Endothelial cell (in vitro differentiated cells): ENCODE results near the gene MYOM3. TPM values are rescaled to one million over a fixed set of nuclear protein-coding genes. Genes with fewer than 3 reads are reported as not detected.

Source experiments
- DNase-seq: peaks from one replicate; pipeline ENCODE4 v3.0.0; 2021; ENCODE audit warnings: low spot score
- H3K27ac Mint-ChIP-seq: one replicate; pipeline ENCODE4 v1.8.0; 2021; ENCODE audit warnings: mixed read lengths, inconsistent platforms; ENCODE audit not compliant: unreplicated experiment
- H3K27me3 Mint-ChIP-seq: one replicate; pipeline ENCODE4 v1.8.0; 2021; ENCODE audit warnings: mild to moderate bottlenecking, moderate library complexity, mixed read lengths, inconsistent platforms; ENCODE audit not compliant: unreplicated experiment
- H3K36me3 Mint-ChIP-seq: one replicate; pipeline ENCODE4 v1.8.0; 2021; ENCODE audit warnings: mild to moderate bottlenecking, low read depth, mixed read lengths, inconsistent platforms; ENCODE audit not compliant: unreplicated experiment
- H3K4me1 Mint-ChIP-seq: one replicate; pipeline ENCODE4 v1.8.0; 2021; ENCODE audit warnings: mild to moderate bottlenecking, mixed read lengths, inconsistent platforms; ENCODE audit not compliant: unreplicated experiment
- H3K4me3 Mint-ChIP-seq: one replicate; pipeline ENCODE4 v1.8.0; 2021; ENCODE audit warnings: mild to moderate bottlenecking, mixed read lengths, inconsistent platforms; ENCODE audit not compliant: unreplicated experiment
- H3K9me3 Mint-ChIP-seq: one replicate; pipeline ENCODE4 v1.8.0; 2021; ENCODE audit warnings: mixed read lengths, inconsistent platforms; ENCODE audit not compliant: unreplicated experiment
- total RNA-seq: library from RNA; stranded (reverse); fragmentation: NEBNext Ultra II Directional; extraction: Animal tissue kit (Norgen Biotek cat#: 25700); gene quantifications from one replicate; pipeline ENCODE4 v1.2.1, GENCODE V29; 2021; ENCODE audit not compliant: unreplicated experiment
- TF ChIP-seq, protein P1 (sequence below): fragments of 200-600 bp; sonication (generic); IDR thresholded peaks from one replicate; pipeline ENCODE4 v1.5.0; 2021; ENCODE audit warnings: antibody characterized with exemption; ENCODE audit not compliant: unreplicated experiment

MYOM3 gene
- total RNA-seq, 1 donor from 2014 or later, result 0.59 TPM

GRCh38 chr1:24111262-24111995 is 506 bp downstream of the MYOM3 start:
- Mint-ChIP-seq H3K27ac (no peak overlapping the region), H3K4me1 (peaks cover 3% of the 10 kb centered on the region), H3K4me3 (no peak overlapping the region), H3K36me3 (no peaks in the 10 kb centered on the region), H3K27me3 (peaks cover 3% of the 10 kb centered on the region), H3K9me3 (no peaks in the 10 kb centered on the region)
- DNase-seq, result no peak
- TF ChIP-seq, protein P1, sequence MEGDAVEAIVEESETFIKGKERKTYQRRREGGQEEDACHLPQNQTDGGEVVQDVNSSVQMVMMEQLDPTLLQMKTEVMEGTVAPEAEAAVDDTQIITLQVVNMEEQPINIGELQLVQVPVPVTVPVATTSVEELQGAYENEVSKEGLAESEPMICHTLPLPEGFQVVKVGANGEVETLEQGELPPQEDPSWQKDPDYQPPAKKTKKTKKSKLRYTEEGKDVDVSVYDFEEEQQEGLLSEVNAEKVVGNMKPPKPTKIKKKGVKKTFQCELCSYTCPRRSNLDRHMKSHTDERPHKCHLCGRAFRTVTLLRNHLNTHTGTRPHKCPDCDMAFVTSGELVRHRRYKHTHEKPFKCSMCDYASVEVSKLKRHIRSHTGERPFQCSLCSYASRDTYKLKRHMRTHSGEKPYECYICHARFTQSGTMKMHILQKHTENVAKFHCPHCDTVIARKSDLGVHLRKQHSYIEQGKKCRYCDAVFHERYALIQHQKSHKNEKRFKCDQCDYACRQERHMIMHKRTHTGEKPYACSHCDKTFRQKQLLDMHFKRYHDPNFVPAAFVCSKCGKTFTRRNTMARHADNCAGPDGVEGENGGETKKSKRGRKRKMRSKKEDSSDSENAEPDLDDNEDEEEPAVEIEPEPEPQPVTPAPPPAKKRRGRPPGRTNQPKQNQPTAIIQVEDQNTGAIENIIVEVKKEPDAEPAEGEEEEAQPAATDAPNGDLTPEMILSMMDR, result no peak

DNA sequence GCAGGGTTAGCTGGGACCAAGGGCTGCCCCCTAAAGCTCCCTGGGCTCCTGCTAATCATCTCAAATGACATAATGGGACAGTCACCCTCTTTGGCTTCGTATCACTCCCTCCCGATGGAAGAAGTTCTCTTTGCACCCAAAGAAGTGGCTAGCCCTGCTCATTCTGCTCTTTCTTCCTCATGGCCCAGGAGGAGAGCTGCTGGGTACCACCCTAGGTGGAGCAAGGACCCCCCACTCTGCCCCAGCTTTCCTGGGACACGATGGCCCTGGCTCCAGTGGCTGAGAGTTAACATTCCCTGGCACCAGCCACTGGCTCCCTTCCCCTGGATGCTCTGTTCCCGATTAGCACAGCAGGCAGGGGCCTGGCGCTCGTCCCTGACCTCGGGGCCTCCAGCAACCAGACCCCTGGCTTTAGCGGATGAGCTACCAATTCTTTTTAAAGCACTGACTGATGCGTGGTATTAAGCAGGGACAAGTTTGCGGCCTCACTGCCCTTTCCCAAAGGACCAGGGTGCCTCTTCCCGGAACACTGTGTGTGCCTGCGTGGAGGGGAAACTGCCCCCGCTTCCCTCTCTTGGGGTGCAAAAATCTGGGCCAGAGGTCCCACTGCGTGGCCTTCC is 1.2 kb downstream of the MYOM3 start:
- TF ChIP-seq, protein P1, result no peak
- DNase-seq, result no peak
- no peak overlapping the region for H3K27ac Mint-ChIP-seq
- H3K9me3 Mint-ChIP-seq, result no peaks in the 10 kb centered on the region
- H3K27me3 Mint-ChIP-seq, result peaks cover 3% of the 10 kb centered on the region
- H3K4me1 Mint-ChIP-seq, result peaks cover 3% of the 10 kb centered on the region
- no peak overlapping the region for H3K4me3 Mint-ChIP-seq
- no peaks in the 10 kb centered on the region for H3K36me3 Mint-ChIP-seq

DNA sequence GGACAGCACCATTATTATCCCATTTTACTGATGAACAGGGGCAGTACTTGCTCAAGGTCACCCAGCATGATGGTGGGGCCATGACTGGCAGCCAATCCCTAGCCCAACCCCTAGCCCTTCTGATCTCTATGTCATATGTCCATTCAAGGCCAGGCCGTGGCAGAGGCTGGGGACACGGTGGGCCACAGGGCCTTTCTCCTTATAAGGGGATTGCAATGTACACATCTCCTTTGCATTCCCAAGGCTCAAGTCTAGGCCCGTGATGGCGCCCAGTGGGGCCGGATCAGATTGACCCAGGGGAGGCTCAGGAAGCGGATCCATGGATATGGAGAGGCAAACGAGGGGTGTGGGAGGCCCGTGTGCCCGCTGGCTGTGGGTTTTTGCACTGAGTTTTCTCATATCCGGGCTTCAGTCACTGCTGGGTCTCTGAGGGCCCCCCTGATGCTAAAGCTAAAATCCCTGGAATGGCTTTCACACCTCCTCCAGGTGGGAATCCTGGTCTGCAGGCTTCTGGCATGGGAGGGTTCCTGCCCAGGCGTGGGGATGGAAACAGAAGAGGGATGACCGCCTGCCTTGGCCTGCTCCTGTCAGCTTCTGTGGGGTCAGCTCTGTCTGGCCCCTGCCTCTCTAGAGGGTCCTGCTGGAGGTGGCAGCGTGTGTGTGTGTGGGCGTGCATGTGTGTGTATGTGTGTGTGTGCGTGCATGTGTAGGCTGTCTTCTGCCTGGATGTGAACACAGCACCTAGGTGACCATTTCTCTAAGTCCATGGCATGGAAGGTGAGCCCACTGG is 2.1 kb downstream of the MYOM3 start:
- no peak overlapping the region for H3K4me3 Mint-ChIP-seq
- DNase-seq, result no peak
- peaks cover 3% of the 10 kb centered on the region for H3K4me1 Mint-ChIP-seq
- no peak overlapping the region for H3K27ac Mint-ChIP-seq
- no peaks in the 10 kb centered on the region for H3K36me3 Mint-ChIP-seq
- TF ChIP-seq, protein P1, result no peak
- H3K9me3 Mint-ChIP-seq, result no peaks in the 10 kb centered on the region
- H3K27me3 Mint-ChIP-seq, result peaks cover 3% of the 10 kb centered on the region

DNA sequence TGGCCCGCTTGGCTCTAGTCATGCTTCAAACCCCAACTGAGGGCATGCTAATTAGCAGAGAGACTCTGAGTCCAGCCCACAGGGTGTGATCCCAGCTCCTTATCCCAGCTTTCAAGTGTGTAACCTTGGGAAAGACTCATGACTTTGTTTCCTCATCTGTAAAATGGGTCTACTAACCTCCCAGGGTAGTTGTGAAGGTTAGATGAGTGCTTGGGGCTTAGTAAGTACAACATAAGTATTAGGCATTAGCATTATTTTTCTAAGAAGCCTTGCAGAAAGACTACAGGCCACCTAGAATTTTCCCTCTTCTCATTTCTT is 2.8 kb downstream of the MYOM3 start:
- H3K27ac Mint-ChIP-seq, result no peak overlapping the region
- TF ChIP-seq, protein P1, result no peak
- DNase-seq, result no peak
- no peaks in the 10 kb centered on the region for H3K36me3 Mint-ChIP-seq
- peaks cover 3% of the 10 kb centered on the region for H3K27me3 Mint-ChIP-seq
- H3K4me1 Mint-ChIP-seq, result peaks cover 3% of the 10 kb centered on the region
- no peaks in the 10 kb centered on the region for H3K9me3 Mint-ChIP-seq
- H3K4me3 Mint-ChIP-seq, result no peak overlapping the region
